Upper lobe of left lung (tissue), 6 donors: ENCODE results near the gene ADAMTSL4. TPM values are rescaled to one million over a fixed set of nuclear protein-coding genes. Genes with fewer than 3 reads are reported as not detected.

ENCODE experiments used
- ATAC-seq, 2 donors: fragments of 200-7000 bp; cut with Tn5 transposase; one replicate each; pipeline ENCODE4 v1.9.1; 2022; ENCODE audit warnings: mild to moderate bottlenecking in 2 of 2, moderate library complexity in 2 of 2; ENCODE audit not compliant: low FRiP score in 2 of 2
- DNase-seq, 2 donors: peaks; one replicate each; pipeline ENCODE4 v3.0.0-alpha.2; 2019 to 2020
- H3K27ac ChIP-seq, 4 donors: fragments of 200-600 bp; sonication (generic); one replicate each; pipeline ENCODE4 v1.5.1; 2016 to 2019
- H3K27me3 ChIP-seq, 4 donors: fragments of 200-600 bp; sonication (generic); one replicate each; pipeline ENCODE4 v1.5.1; 2017 to 2019
- H3K36me3 ChIP-seq, 4 donors: fragments of 200-600 bp; sonication (generic); one replicate each; pipeline ENCODE4 v1.5.1; 2016 to 2019
- H3K4me1 ChIP-seq, 4 donors: fragments of 200-600 bp; sonication (generic); one replicate each; pipeline ENCODE4 v1.5.1; 2018 to 2019
- H3K4me3 ChIP-seq, 4 donors: fragments of 200-600 bp; sonication (generic); one replicate each; pipeline ENCODE4 v1.5.1; 2017 to 2019; ENCODE audit warnings: mild to moderate bottlenecking in 2 of 4, moderate library complexity in 1 of 4
- H3K9me3 ChIP-seq, 4 donors: fragments of 200-600 bp; sonication (generic); one replicate each; pipeline ENCODE4 v1.5.1; 2018 to 2019
- EP300 ChIP-seq, 4 donors: sonication (generic); formaldehyde crosslinking; IDR thresholded peaks; one replicate each; pipeline ENCODE4 v1.5.1; 2017; ENCODE audit warnings: antibody characterized with exemption in 4 of 4, control low read depth in 2 of 4
- POLR2A ChIP-seq, 4 donors: fragments of 450-650 bp; IDR thresholded peaks; one replicate each; pipeline ENCODE4 v1.5.1; 2016 to 2017; ENCODE audit warnings: antibody characterized with exemption in 4 of 4, mild to moderate bottlenecking in 2 of 4
- POLR2AphosphoS5 ChIP-seq, 2 donors: sonication (generic); formaldehyde crosslinking; IDR thresholded peaks; one replicate each; pipeline ENCODE4 v1.5.1; 2017; ENCODE audit warnings: antibody characterized with exemption in 2 of 2
- WGBS, 2 donors: methylation state at CpG; one replicate each; pipeline ENCODE4 v1.1.5; 2017 to 2018; 5-methylcytosine and 5-hydroxymethylcytosine counted together
- total RNA-seq, 6 donors: library from RNA; depleted of rRNA in 4 of 6; stranded (reverse); fragments of >200 nt in 4 of 6; gene quantifications; one replicate each; pipeline versions ENCODE4 v1.1.0 to v1.2.1, GENCODE V29; 2016 to 2021
- TF ChIP-seq, protein P1 (sequence below), 6 experiments: fragments of 450-650 bp in 4 of 6; fragments of 200-600 bp in 2 of 6; sonication (generic) in 2 of 6; IDR thresholded peaks; one replicate each; pipeline ENCODE4 v1.5.1; 2016 to 2019; ENCODE audit warnings: antibody characterized with exemption in 6 of 6
- donor health status: DM: no; HTN: no; CAD: no; lungs with moderate emphysema.
- donor health status: DM: no; HTN: yes; CAD: no; lungs with severe emphysema.

The ADAMTSL4 gene
- 100 to 1,000 TPM in 4 of 6 donors, 10 to 100 TPM in 2; 40.3 to 169 (median 139) TPM for total RNA-seq

DNA sequence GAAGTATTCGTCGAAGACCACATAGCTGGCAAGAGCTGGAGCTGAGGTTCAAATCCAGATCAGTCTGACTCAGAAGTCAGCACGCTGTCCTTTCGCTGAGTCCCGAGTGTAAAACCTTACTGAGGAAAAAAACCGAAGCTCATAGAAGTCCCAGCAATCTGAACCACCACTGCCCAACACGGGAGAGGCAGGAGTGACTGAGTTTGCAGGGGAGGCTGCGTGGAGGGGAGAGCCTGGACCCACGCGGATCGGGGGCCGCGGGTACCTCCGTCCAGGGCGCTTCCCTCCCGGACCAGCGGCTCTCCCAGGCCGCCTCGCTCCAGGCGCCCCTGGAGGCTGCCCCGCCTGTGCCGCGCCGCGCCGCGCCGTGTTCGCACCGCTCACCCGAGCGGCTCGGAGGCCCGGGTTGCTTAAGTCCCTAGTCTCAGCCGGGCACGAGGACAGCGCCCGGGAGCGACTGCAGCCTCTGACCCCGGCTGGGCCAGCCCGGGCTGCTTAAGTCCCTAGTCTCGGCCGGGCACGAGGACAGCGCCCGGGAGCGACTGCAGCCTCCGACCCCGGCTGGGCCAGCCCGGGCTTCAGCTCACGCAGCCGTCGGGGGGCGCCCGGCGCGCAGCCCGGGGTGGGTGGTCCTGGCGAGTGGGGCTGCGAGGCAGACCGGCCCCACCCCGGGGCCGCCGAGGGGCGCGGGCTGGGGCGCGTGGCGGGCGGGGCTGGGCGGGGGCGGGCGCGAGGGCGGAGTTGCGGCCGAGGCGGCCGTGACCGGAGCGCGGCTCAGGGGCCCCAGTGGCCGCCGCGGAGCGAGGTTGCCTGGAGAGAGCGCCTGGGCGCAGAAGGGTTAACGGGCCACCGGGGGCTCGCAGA is at the start of gene ADAMTSL4:
TSS of gene ADAMTSL4 (plus strand) at position 777 of the 864 bp plus-strand sequence. CDS start 2,881 bp downstream, outside the sequence.
- 0 to 1% methylated on average over 6 to 25 of the region's 91 CpGs for WGBS, 2 donors
- peak; percentile 78 to 95 for DNase-seq
- peak; percentile 60 to 63 for ATAC-seq

DNA sequence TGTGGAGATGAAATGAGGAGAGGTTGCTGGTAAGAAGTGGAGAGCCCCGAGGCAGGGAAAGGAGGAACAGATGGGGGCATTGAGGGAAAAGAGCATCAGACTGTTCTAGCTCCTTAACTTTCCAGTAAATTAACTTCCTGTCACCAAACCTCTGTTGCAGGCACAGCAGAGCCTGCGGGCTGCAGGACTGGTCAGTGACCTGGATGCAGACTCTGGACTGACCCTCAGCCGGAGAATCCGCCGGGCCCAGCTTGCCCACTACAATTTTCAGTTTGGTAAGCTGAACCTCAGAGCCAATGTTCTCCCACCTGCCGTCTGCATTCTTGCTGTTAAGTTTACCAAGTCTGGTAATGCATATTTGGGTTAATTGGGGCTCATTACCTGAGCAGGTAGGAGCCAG is 43.8 kb upstream of the ADAMTSL4 start:
- H3K4me1 ChIP-seq, result peaks cover 17 to 35% (median 20%) of the 10 kb centered on the region in 4 donors
- TF ChIP-seq, protein P1, sequence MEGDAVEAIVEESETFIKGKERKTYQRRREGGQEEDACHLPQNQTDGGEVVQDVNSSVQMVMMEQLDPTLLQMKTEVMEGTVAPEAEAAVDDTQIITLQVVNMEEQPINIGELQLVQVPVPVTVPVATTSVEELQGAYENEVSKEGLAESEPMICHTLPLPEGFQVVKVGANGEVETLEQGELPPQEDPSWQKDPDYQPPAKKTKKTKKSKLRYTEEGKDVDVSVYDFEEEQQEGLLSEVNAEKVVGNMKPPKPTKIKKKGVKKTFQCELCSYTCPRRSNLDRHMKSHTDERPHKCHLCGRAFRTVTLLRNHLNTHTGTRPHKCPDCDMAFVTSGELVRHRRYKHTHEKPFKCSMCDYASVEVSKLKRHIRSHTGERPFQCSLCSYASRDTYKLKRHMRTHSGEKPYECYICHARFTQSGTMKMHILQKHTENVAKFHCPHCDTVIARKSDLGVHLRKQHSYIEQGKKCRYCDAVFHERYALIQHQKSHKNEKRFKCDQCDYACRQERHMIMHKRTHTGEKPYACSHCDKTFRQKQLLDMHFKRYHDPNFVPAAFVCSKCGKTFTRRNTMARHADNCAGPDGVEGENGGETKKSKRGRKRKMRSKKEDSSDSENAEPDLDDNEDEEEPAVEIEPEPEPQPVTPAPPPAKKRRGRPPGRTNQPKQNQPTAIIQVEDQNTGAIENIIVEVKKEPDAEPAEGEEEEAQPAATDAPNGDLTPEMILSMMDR (IDR thresholded peaks at IDR 0.05), result no peak
- no peak for TF ChIP-seq EP300 (IDR thresholded peaks at IDR 0.05)
- no peak for TF ChIP-seq POLR2A (IDR thresholded peaks at IDR 0.05)
- no peak for TF ChIP-seq POLR2AphosphoS5 (IDR thresholded peaks at IDR 0.05)
- no peak overlapping the region for H3K4me3 ChIP-seq
- H3K9me3 ChIP-seq, result no peaks in the 10 kb centered on the region
- no peak overlapping the region for H3K27ac ChIP-seq
- DNase-seq (no peak), ATAC-seq (no peak)
- no peaks in the 10 kb centered on the region for H3K27me3 ChIP-seq
- peaks cover 0 to 57% (median 30%) of the 10 kb centered on the region in 4 donors for H3K36me3 ChIP-seq
- 90 to 94% methylated on average over 6 of the region's 6 CpGs for WGBS, 2 donors

More for the DNA sequence above, at the start of gene ADAMTSL4:
- H3K27ac ChIP-seq, result peak within 1 kb of the TSS; percentile 84 to 91 (median 88)
- peak within 1 kb of the TSS; percentile 41 to 71 (median 58) for H3K4me3 ChIP-seq
- H3K9me3 ChIP-seq, result no peaks in the 10 kb centered on the region
- H3K4me1 ChIP-seq, result peaks cover 42 to 58% (median 54%) of the 10 kb centered on the region in 4 donors
- no peaks in the 10 kb centered on the region for H3K36me3 ChIP-seq
- TF ChIP-seq POLR2AphosphoS5 (IDR thresholded peaks at IDR 0.05), result peak in 1 of 2 donors; percentile 4
- TF ChIP-seq EP300 (IDR thresholded peaks at IDR 0.05), result no peak
- peak in 1 of 4 donors; percentile 68 for TF ChIP-seq POLR2A (IDR thresholded peaks at IDR 0.05)
- TF ChIP-seq, protein P1 (IDR thresholded peaks at IDR 0.05), result peak in 5 of 6 experiments; percentile 21 to 39 (median 35)
- no peaks in the 10 kb centered on the region for H3K27me3 ChIP-seq

DNA sequence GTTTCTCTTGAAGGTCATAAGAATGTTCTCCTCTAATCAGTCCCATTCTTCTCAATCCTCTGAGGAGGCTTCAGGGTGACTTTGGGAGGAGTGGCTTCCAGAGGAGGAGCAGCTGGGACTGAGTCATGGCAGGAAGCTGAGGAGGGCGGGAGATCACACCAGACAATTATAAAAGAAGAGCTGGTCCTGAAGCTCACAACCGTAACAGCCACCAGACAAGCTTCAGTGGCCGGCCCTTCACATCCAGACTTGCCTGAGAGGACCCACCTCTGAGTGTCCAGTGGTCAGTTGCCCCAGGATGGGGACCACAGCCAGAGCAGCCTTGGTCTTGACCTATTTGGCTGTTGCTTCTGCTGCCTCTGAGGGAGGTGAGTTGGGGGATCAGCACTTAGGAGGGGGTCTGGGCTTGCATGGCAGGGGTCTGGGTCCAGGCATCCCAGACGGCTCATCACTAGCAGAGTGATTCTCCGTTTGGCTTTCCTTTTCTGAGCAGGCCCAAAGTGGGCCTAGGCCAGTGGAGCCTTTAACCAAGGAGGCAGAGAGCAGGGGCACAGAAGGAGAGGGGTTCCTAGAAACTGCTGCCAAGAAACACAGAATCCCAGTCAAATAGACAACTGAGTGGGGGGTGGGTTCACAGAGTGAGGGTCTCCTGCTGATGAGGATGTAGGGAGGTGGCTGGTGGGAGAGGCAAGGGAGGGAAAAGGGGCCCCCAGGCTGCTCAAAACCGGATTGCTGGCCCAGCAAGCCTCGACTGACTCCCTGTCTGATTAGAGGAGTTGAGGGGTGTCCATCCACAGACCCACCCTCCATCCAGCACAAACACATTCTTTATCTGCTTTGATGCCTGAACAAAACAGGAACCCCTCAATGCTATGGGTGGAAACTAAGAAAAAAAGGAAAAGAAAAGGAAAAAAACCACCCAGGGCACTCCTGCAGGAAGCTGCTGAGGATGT is 41.0 kb upstream of the ADAMTSL4 start, which contains the start of gene ECM1:
TSS of gene ECM1 (plus strand) at position 198 of the 953 bp plus-strand sequence. CDS start at position 299, 101 bp downstream.
- Histone ChIP-seq H3K9me3 (no peaks in the 10 kb centered on the region), H3K27me3 (no peaks in the 10 kb centered on the region), H3K4me1 (peaks cover 17 to 35% (median 20%) of the 10 kb centered on the region in 4 donors), H3K27ac (peak within 1 kb of the TSS; percentile 38 to 83 (median 78)), H3K4me3 (peak within 1 kb of the TSS in 2 of 4 donors; percentile 4 to 29), H3K36me3 (peaks cover 0 to 39% (median 24%) of the 10 kb centered on the region in 4 donors)
- DNase-seq (peak in 1 of 2 donors; percentile 63), ATAC-seq (peak in 1 of 2 donors; percentile 92)
- WGBS, 2 donors, result 45 to 64% methylated on average over 5 to 7 of the region's 7 CpGs
- TF ChIP-seq POLR2A (IDR thresholded peaks at IDR 0.05) (peak in 1 of 4 donors; percentile 24), EP300 (IDR thresholded peaks at IDR 0.05) (no peak), POLR2AphosphoS5 (IDR thresholded peaks at IDR 0.05) (peak in 1 of 2 donors; percentile 47)
- TF ChIP-seq, protein P1 (IDR thresholded peaks at IDR 0.05), result no peak

DNA sequence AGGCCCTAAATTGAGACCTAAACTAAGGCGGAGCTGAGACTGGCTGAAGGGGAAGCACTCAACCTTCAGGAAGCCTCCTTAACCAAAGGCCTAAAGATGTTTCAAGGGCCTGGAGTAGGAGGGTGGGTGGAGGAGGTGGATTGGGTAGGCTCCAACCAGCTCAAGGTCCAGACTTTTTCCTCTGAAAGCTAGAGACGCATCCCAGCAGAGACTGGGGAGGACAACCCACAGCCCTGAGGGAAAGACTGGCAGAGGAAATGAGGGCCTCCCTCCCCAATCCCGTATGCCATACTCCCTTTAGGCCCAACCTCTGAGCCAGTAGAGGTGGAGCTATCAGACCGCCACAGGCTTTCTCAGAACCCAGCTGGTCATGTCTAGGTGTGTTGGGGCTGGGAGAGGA is 40.2 kb upstream of the ADAMTSL4 start:
- ATAC-seq (peak in 1 of 2 donors; percentile 19), DNase-seq (peak in 1 of 2 donors; percentile 40)
- no peak for TF ChIP-seq POLR2AphosphoS5 (IDR thresholded peaks at IDR 0.05)
- TF ChIP-seq POLR2A (IDR thresholded peaks at IDR 0.05), result no peak
- TF ChIP-seq, protein P1 (IDR thresholded peaks at IDR 0.05), result no peak
- TF ChIP-seq EP300 (IDR thresholded peaks at IDR 0.05), result no peak
- H3K4me1 ChIP-seq, result peaks cover 17 to 35% (median 20%) of the 10 kb centered on the region in 4 donors
- 49 to 71% methylated on average over 4 of the region's 4 CpGs for WGBS, 2 donors
- no peak overlapping the region for H3K4me3 ChIP-seq
- H3K27me3 ChIP-seq, result no peaks in the 10 kb centered on the region
- H3K9me3 ChIP-seq, result no peaks in the 10 kb centered on the region
- H3K36me3 ChIP-seq, result peaks cover 0 to 36% (median 24%) of the 10 kb centered on the region in 4 donors
- H3K27ac ChIP-seq, result peak overlapping the region in 3 of 4 donors; percentile 74 to 83 (median 82)
